RPMI8226 (cell line): ENCODE results near the gene SMYD5.
A peak's percentile ranks its signal among the peaks of the same experiment; 100 is the strongest.

Experiments
- DNase-seq: peaks from one replicate; pipeline ENCODE4 v3.0.0-alpha.2; 2015

SMYD5 gene

DNA sequence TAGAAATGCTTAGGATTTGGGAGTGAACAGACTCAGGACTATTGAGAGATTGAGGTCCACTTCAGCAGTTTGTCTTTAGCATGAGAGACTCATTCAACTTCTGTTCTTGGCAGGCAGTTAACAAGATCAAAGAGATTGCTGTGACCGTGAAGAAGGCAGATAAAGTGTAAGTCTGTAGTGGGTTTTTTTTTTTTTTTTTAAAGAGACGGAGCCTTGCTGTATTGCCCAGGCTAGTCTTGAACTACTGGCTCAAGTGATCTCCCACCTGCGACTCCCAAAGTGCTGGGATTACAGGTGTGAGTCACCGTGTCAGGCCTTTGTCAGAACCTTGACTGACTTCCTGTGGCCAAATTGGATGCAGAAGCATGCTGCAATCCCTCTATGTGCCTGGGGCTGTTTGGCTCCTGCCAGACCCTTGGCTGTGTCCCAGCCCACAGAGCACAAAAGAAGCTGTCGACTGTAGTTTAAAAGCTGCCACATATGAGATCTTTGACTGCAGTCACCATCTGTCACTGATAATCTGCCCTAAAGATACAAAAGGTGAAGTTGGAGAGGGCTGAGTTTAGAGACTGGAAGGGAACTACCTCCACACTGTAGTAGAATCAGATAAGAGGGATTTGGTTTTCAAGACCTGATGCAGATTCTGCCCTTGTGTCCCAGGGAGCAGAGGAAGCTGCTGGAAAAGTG is 30.0 kb downstream of the SMYD5 start:
- DNase-seq = no peak

DNA sequence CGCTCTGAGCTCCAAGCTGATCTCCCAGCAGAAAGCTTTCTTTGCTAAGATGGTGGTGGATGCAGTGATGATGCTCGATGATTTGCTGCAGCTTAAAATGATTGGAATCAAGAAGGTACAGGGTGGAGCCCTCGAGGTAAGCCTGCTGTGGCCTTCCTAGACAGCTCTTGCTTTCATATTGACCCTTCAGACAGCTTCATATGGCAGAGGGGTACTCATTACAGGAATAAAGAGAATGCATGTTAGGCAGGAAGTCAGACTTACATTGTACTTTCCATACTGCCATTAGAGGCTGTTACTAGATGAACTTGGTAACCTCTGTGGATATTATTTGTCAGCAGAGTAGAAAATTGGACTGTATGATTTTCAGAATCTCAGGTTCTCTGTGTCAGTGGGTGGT is 30.5 kb downstream of the SMYD5 start:
- no peak for DNase-seq

DNA sequence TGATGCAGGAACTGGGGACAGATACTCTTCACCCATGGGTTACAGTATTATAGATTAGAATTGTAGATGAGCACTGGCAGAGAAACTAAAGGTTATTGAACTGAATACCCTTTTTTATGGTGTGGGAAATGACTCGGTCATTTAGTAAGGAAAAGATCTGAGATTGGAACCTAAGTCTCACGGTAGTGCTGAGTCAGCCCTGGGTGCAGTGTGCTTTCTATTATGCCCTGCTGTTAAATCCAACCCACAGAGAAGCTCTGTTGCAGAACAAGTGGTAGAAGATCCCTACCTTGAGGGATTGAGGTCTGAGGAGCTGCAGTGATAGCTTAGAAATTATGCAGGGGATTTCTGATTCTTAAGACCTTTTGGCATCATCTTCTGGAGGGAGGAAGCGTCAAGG is 32.8 kb downstream of the SMYD5 start:
- no peak for DNase-seq

DNA sequence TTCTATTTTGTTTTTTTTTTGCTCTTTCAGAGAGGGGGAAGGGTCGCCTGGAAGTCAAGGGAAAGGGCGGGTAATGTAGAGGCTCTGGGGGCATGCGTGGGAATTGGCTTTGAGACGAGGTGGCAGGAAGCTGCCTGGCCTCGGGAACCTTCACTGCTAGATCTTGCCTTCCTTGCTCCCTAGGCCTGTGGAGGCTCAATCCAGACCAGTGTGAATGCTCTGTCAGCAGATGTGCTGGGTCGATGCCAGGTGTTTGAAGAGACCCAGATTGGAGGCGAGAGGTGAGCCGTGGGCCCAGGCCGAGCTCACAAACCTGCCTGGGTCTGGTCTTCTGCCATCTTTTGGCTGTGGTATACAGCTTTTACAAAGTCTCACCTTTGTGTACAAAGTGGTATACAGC is 35.6 kb downstream of the SMYD5 start:
- DNase-seq = no peak

DNA sequence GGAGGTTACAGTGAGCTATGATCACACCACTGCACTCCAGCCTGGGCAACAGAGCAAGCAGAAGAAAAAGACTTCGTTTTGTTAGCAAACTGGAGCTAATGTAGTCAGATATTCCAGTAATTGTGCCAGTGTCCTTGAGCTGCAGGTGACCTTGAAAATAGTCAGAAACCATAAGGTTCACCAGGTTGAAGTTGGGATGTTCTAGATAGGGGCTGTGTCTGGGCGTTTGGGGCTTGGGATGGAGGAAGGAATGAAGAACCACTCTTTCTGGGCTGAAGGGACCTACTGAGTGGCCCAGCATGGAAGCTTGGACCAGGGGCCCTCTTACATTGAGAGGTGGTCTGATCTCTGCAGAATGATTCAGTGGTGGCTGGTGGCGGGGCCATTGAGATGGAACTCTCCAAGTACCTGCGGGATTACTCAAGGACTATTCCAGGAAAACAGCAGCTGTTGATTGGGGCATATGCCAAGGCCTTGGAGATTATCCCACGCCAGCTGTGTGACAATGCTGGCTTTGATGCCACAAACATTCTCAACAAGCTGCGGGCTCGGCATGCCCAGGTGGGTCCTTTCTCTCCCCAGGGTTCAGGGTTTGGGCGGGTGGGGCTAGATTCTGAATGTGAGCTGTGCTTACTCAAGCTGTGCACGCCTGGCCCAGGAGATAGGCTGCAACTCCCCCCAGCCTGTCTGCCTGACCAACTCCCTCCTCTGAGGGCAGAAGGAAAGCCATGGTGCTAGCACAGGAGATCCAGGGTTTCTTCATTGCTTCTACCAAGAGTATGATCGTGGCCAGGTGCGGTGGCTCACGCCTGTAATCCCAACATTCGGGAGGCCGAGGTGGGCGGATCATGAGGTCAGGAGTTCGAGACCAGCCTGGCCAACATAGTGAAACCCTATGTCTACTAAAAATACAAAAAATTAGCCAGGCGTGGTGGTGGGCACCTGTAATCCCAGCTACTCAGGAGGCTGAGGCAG is 37.1 kb downstream of the SMYD5 start:
- DNase-seq = no peak

DNA sequence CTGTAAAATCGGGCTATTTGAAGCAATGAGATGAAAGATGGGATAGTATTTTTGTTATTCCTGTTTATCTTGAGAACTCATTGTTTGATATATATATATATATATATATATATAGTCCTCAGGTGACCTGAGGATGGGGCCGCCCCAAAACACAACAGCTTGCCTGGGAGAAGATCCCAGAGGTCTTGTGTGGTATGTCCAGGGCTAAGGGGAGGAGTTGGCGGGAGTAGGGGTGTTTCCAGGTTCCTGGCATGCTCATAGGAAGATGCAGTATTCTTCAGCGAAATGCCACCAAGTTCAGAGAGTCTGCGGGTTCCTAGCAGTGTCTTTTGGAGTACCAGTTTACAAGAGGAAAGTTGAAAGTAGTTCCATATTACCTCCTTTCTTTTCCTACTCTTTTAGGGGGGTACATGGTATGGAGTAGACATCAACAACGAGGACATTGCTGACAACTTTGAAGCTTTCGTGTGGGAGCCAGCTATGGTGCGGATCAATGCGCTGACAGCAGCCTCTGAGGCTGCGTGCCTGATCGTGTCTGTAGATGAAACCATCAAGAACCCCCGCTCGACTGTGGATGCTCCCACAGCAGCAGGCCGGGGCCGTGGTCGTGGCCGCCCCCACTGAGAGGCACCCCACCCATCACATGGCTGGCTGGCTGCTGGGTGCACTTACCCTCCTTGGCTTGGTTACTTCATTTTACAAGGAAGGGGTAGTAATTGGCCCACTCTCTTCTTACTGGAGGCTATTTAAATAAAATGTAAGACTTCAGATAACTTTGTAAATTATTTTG is 38.4 kb downstream of the SMYD5 start:
- DNase-seq = no peak

DNA sequence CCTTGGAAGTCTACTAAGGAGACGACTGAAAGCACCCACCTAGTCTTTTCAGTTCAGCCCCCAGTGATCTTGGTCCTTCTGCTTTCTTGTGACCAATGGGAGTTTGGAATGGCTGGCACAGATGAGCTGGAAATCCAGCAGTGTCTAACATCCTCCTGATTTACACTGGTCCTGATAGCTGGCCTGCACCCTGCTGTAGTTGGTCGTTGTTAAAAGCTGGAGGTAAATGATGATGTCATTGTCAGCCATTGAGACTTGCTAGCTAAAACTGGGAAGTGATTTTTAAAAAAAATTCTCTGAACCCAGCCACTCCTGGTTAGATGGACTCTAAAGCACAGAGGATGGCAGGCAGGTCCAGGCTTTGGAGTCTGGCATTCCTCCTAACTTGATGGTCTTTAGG is 39.4 kb downstream of the SMYD5 start:
- no peak for DNase-seq

DNA sequence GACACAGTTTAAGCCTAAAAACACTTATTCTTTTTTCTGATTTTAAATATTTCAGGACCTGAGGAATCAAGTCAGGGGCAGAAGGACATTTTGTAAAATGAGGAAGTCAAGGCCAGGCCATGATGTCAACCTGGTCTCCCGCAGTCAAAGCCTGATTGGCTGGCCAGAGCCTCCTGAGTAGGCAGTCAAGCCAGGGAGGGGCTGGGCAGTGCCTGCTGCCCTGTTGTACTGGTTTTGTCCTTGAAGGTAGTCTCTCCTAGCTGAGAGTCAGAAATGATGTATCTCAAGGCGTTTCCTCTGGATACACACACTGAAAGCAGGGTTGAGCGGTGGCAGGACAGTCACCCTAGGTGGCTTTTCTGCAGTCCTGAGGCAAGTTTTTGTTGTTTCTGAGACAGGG is 39.9 kb downstream of the SMYD5 start:
- peak; percentile 23 for DNase-seq

DNA sequence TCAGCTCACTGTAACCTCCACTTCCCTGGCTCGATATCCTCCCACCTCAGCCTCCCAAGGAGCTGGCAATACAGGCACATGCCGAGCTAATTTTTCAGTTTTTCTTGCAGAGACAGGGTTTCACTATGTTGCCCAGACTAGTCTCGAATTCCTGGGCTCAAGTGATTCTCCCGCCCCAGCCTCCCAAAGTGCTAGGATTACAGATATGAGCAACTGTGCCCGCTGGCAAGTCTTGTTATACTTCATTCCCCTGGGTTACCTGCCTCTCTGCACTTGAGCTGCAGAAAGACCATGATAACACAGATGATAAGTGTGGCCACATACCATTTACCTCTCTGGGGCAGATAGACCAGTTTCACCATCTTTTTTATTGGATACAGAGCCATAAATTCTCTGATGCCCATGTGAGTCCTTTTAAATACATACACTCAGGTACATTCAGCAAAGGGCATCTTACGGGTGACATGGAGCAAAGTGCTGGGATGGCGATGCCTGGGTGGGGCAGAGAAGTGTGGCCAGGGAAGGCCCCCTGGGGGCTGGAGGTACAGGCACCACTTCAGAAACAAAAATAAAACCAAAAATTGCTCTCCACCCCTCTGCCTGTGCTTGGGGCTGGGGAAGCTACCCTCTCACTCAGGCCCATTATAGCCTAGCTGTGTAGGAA is 40.4 kb downstream of the SMYD5 start:
- DNase-seq = no peak

DNA sequence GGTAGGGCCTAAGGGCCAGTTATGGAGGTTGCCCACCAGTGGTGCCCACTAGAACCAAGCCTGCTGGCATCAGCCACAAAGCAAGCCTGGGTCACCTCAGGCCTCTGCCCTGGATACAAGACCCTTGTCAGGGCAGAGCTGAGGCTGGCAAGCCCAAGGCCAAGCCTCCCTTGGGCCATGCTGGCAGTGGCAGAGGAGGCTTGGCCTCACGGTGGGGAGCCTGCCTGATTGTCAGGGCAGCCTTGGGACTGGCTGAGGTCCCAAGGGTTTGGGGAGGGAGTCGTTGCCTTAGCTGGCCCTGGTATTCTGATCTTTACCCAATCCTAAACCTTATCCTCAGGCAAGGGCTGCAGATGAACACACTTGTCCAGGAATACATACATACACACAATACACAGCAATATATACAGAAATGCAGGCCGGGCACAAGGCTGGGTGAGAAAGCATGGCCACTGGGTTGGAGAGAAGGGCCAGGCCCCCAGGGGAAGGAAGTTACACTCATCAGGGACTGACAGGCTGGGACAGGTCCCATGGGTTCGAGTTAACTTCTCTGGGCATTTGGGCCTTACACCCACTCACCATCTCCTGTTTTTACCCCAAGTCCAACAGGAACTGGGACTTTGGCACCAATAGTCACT is 41.1 kb downstream of the SMYD5 start:
- no peak for DNase-seq

DNA sequence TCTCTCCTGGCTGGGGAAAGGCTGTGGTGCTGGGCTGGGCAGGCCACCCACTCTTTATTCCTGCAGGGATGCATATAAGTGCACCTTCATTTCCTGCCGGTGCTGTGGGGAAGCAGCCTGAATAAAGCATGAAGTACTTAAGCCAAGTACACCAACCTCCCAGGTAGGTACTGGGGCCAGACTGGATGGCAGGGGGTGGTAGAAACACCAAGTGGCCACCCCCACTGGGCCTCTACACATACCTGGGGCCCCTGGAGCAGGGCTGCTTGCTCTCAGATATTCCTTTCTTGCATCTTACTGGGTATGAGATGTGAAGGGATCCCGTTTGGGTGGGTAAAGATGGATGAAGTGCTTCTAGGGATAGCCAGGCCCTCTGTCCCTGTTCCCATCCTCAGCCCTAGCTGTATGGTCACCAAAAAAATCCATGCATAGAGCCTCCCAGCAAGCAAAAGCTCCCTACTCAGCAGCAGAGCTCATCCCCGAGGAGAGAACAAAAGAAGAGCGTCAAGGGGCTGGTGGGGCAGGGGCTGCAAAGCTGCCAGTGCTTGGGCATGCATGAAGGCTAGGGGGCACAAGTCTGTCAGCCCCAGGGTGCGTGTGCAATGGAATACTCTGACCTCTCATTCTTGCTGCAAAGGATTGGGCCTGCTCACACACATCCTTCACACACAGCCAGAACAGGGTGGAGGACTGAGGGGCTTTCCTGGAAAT is 42.0 kb downstream of the SMYD5 start:
- DNase-seq = no peak

DNA sequence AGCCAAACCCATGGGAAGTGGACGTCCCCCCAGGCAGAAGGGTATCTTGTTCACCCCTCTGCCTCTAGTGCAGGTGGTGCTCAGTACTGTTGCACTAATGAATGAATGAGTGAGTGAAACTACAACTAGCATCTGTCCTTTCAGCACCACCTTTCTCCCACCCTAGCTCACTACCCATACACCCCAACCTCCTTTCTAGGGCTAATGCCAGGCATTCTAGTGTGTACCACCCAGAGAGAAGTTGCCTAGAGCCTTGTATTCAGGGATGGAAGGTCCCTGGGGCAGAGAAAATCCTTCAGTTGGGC is 42.5 kb downstream of the SMYD5 start:
- DNase-seq = no peak

DNA sequence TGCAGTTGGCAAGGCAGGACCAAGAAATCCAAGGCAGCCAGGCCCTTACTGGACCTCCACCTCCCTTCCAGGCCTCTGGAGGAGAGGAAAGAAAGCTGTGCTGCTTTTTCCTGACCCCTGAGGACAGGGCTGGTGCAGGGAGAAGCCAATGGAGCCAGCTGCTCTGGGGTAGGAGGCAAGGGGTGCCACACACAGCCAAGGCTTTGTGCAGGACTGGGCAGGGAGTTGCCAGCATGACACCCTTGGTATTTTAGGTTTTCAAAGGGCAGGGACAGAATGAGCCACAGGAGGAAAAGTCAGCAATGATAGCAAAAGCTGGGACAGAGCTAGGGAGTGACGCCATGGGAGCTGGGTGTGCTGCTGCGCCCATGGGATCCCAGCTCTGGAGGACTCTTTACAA is 43.0 kb downstream of the SMYD5 start:
- no peak for DNase-seq

DNA sequence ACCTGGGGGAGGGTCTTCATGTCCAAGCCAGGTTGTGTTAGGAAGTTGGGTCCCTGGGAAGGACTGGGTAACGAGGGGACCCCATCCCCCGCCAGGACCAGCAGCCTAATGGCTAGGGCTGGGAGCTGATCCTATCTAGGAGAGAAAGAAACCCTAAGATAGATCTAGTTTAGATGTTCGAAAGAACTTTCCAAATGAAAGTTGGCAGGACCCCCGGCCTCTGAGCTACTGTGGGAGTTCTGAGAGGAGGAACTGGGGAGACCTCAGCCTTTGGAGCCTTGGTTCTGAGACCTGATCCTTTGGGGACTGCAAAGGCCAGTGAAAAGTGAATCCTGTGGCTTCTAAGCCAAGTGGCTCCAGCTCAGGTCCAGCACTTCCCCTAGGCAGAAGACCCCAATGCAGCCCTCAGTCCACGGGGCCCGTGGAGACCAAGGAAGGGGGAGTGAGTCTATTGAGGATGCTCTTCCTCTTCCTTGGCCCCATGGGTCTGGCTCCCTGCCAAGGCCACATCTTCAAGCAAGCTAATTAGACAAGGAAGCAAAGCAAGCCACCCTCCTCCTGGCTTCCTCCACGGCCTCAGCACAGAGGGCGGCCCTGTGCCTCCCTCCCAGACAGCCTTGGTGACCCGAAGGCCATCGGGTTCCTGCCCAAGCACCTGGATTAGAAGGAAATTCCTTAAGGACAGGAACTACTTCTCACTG is 43.5 kb downstream of the SMYD5 start:
- DNase-seq = peak; percentile 58

DNA sequence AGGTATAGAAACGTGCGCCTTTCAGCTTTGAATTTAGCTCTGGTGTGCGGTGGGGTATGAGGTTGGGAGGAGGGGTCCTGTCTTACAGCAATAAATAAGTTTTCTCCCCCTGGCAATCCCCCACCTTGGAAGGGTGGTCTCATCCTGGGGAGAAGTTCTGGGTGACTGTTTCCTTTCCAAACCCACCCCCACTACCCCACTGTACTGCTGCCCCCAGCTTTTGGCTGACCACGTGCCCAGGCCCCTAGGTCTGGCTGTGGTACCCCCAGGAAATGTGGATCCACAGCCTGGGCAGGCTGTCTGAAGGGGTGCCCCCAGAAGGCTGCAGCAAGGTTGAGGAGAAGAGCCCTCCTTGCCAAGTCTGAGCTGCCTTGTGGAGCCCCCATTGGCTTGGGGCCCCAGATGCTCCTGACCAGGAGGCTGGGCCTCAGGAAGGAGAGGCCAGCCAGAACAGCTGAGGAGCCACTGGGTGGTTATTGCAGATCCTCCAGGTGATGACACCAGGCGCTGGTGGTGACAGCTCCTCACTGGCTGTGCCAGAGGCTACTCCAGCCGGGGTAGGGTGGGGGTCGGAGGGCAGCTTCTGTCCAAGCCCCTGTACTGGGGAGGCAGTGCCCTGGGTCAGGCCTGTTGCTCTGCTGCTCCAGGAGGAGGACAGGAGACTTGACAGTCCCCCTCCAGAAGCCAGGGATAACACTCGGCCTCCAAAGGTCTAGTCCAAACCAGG is 44.3 kb downstream of the SMYD5 start:
- DNase-seq = no peak

DNA sequence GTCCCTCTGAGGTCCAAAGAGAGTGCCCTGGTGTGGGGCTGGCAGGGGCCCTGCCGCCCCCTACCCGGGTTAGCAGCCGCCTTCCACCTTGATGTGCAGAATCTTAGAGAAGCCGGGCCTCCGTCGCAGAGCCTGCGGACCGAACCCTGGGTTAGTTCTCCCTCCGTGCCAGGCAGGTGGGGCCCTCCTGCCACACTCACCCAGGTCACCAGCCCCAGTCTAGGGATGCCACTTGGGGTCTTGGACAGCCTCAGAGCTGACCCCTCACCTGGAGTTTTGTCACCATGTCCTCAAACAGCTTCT is 44.8 kb downstream of the SMYD5 start:
- DNase-seq = no peak

DNA sequence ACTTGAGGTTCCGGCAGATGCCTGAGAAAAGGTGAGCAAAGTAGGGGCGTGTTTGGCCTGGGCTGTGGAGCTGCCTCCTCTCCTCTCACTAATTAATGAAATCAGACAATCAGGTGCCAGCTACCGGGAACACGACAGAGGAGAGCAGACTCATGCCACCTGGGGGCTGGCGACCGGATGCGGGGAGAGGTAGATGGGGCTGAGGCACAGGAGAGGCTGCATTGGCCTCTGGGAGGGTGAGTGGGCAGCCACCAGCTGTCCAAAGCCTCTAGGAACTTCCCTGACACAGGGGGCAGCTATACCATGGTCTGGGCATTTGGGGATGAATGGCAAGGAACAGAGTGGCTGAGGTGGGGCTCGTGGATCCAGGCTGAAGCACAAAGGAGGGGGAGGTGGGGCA is 45.2 kb downstream of the SMYD5 start:
- DNase-seq = no peak

DNA sequence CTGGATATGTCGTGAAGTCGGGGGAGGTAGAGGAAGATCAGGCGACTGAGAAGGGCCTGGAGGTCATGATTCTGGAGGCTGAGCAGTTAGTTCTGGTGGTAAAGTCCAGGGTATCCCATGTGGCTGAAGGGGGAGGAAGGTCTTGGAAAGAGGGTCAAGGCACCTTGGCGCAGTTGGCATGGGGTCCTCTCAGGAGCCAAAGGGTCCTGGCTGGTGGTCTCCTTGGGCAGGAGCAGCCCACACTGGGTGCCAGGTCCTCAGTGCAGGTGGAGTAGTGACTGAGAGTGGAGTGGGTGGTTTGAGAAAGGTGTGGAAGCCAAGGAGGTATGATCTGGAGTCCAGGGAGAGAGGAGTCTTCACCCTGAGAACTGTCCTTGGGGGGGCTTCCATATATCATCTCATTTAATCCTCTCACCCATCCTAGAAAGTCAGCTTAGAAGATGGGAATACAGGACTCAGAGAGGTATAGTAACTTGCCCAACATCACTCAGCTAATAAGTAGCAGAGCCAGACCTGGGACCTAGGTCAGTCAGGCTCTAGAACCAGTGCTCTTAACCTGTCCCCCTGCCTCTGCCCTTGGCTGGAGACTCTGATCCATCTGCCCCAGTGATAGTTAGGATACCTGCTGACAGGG is 45.8 kb downstream of the SMYD5 start:
- DNase-seq = no peak

DNA sequence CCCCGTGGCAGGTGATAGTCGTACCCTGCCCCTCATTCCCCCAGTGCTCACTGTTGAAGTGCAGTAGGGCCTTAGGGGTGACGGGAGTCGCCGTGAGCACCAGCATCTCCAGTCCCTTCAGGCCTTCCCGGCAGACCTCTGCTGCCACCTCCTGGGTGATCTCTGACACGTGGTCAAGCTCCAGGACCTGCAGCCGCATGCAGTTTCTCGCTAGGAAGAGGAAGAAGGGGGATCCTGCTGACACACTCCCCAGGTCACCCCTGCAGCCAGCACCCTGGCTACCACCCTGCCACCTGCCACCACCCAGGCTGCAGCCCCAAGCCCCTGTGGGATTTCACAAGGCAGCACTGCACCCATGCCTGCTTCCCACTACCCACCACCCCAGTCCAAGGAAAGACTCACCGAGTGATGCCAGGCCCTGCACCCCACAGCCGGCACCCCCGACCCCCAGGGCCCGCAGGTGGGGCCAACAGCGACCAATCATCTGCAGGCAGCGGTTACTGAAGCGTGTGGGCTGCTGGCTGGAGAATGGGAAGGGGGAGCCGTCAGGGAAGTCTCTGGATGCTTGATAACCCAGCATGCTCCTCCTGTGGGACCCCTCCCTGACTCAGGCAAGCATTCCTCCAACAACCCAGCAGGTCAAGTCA is 46.4 kb downstream of the SMYD5 start:
- DNase-seq = peak; percentile 35
